ENCODE data around the gene PLPPR5. TPM values are rescaled to one million over a fixed set of nuclear protein-coding genes. Genes with fewer than 3 reads are reported as not detected.
"Not testable (repeated sequence)": the region's sequence is repeated elsewhere in the genome, so short reads cannot be mapped to it uniquely, and the experiment has no call there.

The PLPPR5 gene
- total RNA-seq, 4 donors from 2014 or later = not detected

DNA sequence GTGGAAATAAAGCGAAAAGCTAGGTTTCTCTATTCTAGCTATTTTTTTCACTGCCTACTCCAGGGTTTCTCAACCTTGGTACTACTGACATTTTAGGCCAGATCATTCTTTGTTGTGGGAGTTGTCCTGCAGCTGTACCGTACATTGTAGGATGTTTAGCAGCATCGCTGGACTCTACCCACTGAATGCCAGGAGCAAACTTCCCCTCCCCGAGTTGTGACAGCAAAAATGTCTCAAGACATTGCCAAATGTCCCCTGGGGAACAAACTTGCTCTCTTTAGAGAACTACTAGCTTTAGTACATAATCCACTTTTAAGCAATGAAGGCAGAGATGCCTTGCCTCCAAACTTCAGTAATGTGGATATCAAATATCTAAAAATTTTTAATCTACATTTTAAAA is 122.8 kb downstream of the PLPPR5 start:
- in situ Hi-C loops (cut with MboI; ENCODE audit: low sequenced_read_pairs in 4 of 4) (no loop called here), intact Hi-C loops (cut with DNase I; ENCODE audit: low total_unique reads) (no loop called here)
- H3K9me3 ChIP-seq = no peaks in the 10 kb centered on the region
- H3K36me3 ChIP-seq = no peaks in the 10 kb centered on the region
- no peak for DNase-seq
- H3K27ac ChIP-seq = no peak overlapping the region
- no peaks in the 10 kb centered on the region for H3K4me1 ChIP-seq
- no peak for ATAC-seq
- H3K27me3 ChIP-seq = no peaks in the 10 kb centered on the region
- H3K4me3 ChIP-seq = no peak overlapping the region
- TF ChIP-seq, protein P1, sequence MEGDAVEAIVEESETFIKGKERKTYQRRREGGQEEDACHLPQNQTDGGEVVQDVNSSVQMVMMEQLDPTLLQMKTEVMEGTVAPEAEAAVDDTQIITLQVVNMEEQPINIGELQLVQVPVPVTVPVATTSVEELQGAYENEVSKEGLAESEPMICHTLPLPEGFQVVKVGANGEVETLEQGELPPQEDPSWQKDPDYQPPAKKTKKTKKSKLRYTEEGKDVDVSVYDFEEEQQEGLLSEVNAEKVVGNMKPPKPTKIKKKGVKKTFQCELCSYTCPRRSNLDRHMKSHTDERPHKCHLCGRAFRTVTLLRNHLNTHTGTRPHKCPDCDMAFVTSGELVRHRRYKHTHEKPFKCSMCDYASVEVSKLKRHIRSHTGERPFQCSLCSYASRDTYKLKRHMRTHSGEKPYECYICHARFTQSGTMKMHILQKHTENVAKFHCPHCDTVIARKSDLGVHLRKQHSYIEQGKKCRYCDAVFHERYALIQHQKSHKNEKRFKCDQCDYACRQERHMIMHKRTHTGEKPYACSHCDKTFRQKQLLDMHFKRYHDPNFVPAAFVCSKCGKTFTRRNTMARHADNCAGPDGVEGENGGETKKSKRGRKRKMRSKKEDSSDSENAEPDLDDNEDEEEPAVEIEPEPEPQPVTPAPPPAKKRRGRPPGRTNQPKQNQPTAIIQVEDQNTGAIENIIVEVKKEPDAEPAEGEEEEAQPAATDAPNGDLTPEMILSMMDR (IDR thresholded peaks at IDR 0.05 in 4 of 5, conservative IDR thresholded peaks at IDR 0.05 in 1 of 5) = no peak
- TF ChIP-seq POLR2A (IDR thresholded peaks at IDR 0.05) = no peak

DNA sequence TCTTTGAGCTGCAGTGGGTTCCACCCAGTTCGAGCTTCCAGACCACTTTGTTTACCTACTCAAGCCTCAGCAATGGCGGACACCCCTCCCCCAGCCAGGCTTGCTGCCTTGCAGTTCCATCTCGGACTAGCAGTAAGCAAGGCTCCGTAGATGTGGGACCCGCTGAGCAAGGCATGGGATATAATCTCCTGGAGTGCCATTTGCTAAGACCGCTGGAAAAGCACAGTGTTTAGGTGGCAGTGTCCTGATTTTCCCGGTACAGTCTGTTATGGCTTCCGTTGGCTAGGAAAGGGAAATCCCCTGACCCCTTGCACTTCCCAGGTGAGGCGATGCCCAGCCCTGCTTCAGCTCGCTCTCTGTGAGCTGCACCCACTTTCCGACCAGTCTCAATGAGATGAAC is 123.4 kb downstream of the PLPPR5 start:
- in situ Hi-C loops (cut with MboI; ENCODE audit: low sequenced_read_pairs in 4 of 4); ATAC-seq; H3K4me3 ChIP-seq; H3K27me3 ChIP-seq; H3K27ac ChIP-seq; H3K9me3 ChIP-seq; DNase-seq; H3K4me1 ChIP-seq; intact Hi-C loops (cut with DNase I; ENCODE audit: low total_unique reads); H3K36me3 ChIP-seq: not testable (repeated sequence)

DNA sequence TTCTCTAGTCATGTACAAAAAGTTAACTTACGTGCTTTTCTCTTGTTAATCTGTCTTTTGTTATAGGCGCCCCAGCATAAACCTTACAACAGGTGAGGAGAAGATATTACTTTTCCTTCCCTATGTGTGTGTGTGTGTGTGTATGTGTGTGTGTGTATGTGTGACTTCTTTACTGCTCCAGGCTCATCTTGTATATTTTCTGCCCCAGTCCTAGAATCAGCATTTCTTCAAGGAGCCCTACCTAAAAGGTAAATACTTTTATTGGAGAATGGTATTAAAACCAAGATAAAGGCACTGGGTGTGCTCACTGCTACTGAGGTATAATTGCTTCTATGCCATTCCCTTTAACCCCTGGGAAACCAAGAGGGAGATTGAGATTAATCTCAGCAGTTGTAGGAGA is 129.8 kb downstream of the PLPPR5 start:
- TF ChIP-seq, protein P1 (IDR thresholded peaks at IDR 0.05 in 4 of 5, conservative IDR thresholded peaks at IDR 0.05 in 1 of 5) = no peak
- no peak for TF ChIP-seq POLR2A (IDR thresholded peaks at IDR 0.05)

DNA sequence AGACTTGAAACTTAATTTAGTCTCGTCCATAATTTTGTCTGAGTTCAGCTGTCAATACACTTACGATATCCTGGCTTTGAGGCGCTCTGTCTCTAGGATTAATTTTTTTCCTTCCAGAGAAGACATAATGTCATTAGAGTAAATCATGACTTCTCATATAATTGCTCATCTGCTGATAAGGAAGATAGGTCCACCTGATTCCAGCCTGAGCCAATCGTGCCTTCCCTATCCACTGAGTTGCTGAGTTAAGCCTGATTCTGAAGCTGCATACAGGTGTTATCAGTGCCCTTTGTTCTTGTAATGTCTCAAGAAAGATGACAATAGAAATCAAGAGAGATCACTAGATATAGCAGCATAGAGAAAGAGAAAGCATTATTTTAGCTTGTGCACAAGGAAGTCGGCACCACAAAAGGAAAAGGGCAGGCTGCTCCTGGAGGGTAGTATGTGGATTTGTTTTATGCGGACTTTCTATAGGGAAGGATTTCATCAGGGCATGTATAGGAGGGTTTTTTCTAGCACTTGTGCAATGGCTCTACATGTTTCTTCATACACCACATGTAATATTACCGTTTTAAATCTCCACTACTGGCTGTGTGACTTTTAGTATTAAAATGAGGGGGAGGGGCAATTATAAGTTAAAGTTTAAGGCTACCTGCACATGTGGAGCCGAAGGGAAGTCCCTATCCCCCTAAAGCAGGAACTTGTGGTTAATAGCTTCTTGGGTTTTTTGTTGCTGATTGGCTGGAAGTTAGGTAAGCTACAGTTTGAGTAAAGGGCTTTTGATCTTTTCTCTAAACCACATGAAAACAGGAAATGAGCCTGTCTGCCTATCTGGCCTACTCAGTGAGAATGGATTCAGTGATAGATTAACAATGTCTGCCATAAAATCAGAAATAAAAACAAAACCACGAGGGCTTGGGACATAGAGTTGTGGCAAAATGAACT is 133.4 kb downstream of the PLPPR5 start:
- ATAC-seq = no peak
- in situ Hi-C loops (cut with MboI; ENCODE audit: low sequenced_read_pairs in 4 of 4) (no loop called here), intact Hi-C loops (cut with DNase I; ENCODE audit: low total_unique reads) (no loop called here)
- Histone ChIP-seq H3K36me3 (no peaks in the 10 kb centered on the region), H3K4me3 (no peak overlapping the region), H3K4me1 (no peaks in the 10 kb centered on the region), H3K27ac (no peak overlapping the region), H3K27me3 (no peaks in the 10 kb centered on the region), H3K9me3 (no peaks in the 10 kb centered on the region)
- no peak for DNase-seq
- no peak for TF ChIP-seq POLR2A (IDR thresholded peaks at IDR 0.05)
- TF ChIP-seq, protein P1 (IDR thresholded peaks at IDR 0.05 in 4 of 5, conservative IDR thresholded peaks at IDR 0.05 in 1 of 5) = no peak

More for the DNA sequence above, 129.8 kb downstream of the PLPPR5 start:
- H3K27ac ChIP-seq = no peak overlapping the region
- in situ Hi-C loops (cut with MboI; ENCODE audit: low sequenced_read_pairs in 4 of 4) = no loop called here
- DNase-seq (no peak), ATAC-seq (no peak)
- H3K9me3 ChIP-seq = no peaks in the 10 kb centered on the region
- H3K4me3 ChIP-seq = no peak overlapping the region
- intact Hi-C loops (cut with DNase I; ENCODE audit: low total_unique reads) = no loop called here
- no peaks in the 10 kb centered on the region for H3K27me3 ChIP-seq
- H3K36me3 ChIP-seq = no peaks in the 10 kb centered on the region
- no peaks in the 10 kb centered on the region for H3K4me1 ChIP-seq

DNA sequence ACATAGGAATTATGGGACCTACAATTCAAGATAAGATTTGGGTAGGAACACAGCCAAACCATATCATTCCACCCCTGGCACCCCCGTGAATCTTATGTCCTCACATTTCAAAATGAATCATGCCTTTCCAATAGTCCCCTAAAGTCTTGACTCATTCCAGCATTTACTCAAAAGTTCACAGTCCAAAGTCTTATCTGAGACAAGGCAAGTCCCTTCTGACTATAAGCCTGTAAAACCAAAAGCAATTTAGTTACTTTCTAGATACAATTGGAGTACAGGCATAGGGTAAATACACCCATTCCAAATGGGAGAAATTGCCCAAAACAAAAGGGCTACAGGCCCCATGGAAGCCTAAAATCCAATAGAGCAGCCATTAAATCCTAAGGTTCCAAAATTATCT is 138.9 kb downstream of the PLPPR5 start:
- no peak overlapping the region for H3K4me3 ChIP-seq
- ATAC-seq (no peak), DNase-seq (no peak)
- H3K4me1 ChIP-seq = no peaks in the 10 kb centered on the region
- no peak overlapping the region for H3K27ac ChIP-seq
- TF ChIP-seq POLR2A (IDR thresholded peaks at IDR 0.05) = no peak
- TF ChIP-seq, protein P1 (IDR thresholded peaks at IDR 0.05 in 4 of 5, conservative IDR thresholded peaks at IDR 0.05 in 1 of 5) = no peak
- H3K36me3 ChIP-seq = no peaks in the 10 kb centered on the region
- intact Hi-C loops (cut with DNase I; ENCODE audit: low total_unique reads) (no loop called here), in situ Hi-C loops (cut with MboI; ENCODE audit: low sequenced_read_pairs in 4 of 4) (no loop called here)
- no peaks in the 10 kb centered on the region for H3K27me3 ChIP-seq
- no peaks in the 10 kb centered on the region for H3K9me3 ChIP-seq
